HG03064 (cell line): ENCODE measurements around the gene PHRF1.

Experiments used
- ATAC-seq: cut with Tn5 transposase; IDR thresholded peaks from one replicate; pipeline ENCODE4 v1.9.1; 2021; ENCODE audit warnings: low read depth; ENCODE audit not compliant: unreplicated experiment

Gene PHRF1

GRCh38 chr11:595400-595799, 19.1 kb downstream of the PHRF1 start:
- ATAC-seq = no peak

GRCh38 chr11:596374-596773, 20.1 kb downstream of the PHRF1 start:
- no peak for ATAC-seq

- ATAC-seq = no peak
Observed at GRCh38 chr11:597166-597725, 21.0 kb downstream of the PHRF1 start.

- ATAC-seq = no peak
Observed at GRCh38 chr11:598005-598680, 21.9 kb downstream of the PHRF1 start.

GRCh38 chr11:601573-602245, 25.4 kb downstream of the PHRF1 start:
- ATAC-seq = no peak

GRCh38 chr11:603154-603553, 26.9 kb downstream of the PHRF1 start:
- no peak for ATAC-seq

- ATAC-seq = no peak
Observed at GRCh38 chr11:605286-606129, 29.2 kb downstream of the PHRF1 start.

- ATAC-seq = no peak
Observed at GRCh38 chr11:606245-606644, 30.0 kb downstream of the PHRF1 start.

GRCh38 chr11:607020-607780, 30.9 kb downstream of the PHRF1 start:
- ATAC-seq = no peak

- ATAC-seq = no peak
Observed at GRCh38 chr11:607971-608659, 31.8 kb downstream of the PHRF1 start.

- no peak for ATAC-seq
Observed at GRCh38 chr11:608791-609251, 32.6 kb downstream of the PHRF1 start.

GRCh38 chr11:609341-609811, 33.1 kb downstream of the PHRF1 start:
- no peak for ATAC-seq

GRCh38 chr11:610146-610801, 34.0 kb downstream of the PHRF1 start:
- no peak for ATAC-seq

GRCh38 chr11:611001-611996, 35.0 kb downstream of the PHRF1 start:
- ATAC-seq = no peak

GRCh38 chr11:612201-612960, 36.1 kb downstream of the PHRF1 start:
- ATAC-seq = no peak

GRCh38 chr11:612961-613300, 36.7 kb downstream of the PHRF1 start:
- ATAC-seq = no peak

GRCh38 chr11:613369-613968, 37.2 kb downstream of the PHRF1 start:
- ATAC-seq = no peak
